ENCODE measurements around the gene WNT11.

The WNT11 gene

DNA sequence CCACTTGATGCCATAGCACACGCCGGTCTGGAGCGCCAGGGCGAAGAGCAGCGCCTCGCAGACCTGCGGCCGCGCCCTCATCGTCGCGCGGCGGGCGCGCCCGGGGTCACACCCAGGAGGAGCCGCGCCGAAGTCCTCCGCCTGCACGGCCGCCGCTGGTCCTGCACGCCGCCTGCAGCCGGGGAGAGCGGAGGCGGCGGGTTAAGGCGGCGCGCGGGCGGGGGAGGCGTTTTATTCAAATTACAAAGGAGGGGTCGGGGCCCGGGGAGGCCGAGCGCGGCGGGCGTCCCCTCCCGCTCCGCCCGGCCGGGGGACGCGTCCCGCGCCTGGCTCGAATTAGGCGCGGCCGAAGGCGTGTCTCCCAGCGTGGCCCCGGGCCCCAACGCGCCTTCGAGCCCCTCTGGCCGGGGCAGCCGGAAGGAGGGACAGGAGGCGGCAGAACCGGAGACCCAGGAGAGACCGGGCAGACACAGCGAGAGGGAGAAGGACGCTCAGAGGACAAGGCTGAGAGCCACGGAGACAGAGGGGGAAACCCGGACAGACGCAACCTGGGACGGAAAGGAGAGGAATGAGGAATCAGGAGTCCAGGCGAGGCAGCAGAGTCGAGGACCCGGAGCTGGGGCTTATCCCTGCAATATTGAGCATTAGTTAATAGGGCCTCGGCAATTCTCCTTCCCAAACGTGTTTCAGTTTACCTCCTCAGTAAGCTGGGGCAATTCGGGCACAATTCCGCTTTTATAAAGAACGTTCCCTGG is at the start of gene WNT11:
WNT11 (minus strand) TSS at position 176 of the 755 bp plus-strand sequence; CDS start at position 81, 95 bp downstream.
- H3K27me3 ChIP-seq (ENCODE audit: control insufficient read depth, insufficient read depth, low read length) = peaks cover 66% of the 10 kb centered on the region
- H3K4me3 ChIP-seq (ENCODE audit: low read length) = peak within 1 kb of the TSS; percentile 5; the same call in 1 of the 2 replicates
- no peak for DNase-seq (ENCODE audit: low read depth, low spot score)
- no CpG with 5 or more reads among the region's 80 CpGs for whole genome bisulfite sequencing (ENCODE audit: insufficient coverage, insufficient read length)
- no peak within 1 kb of the TSS for H3K27ac ChIP-seq (ENCODE audit: low read length)
- H3K36me3 ChIP-seq (ENCODE audit: control insufficient read depth, insufficient read depth, low read length) = no peaks in the 10 kb centered on the region; the same call in 1 of the 2 replicates
- H3K9me3 ChIP-seq (ENCODE audit: control insufficient read depth, insufficient read depth, low read length) = no peaks in the 10 kb centered on the region
- H3K4me1 ChIP-seq (ENCODE audit: control insufficient read depth, insufficient read depth, low read length) = peaks cover 7% of the 10 kb centered on the region

DNA sequence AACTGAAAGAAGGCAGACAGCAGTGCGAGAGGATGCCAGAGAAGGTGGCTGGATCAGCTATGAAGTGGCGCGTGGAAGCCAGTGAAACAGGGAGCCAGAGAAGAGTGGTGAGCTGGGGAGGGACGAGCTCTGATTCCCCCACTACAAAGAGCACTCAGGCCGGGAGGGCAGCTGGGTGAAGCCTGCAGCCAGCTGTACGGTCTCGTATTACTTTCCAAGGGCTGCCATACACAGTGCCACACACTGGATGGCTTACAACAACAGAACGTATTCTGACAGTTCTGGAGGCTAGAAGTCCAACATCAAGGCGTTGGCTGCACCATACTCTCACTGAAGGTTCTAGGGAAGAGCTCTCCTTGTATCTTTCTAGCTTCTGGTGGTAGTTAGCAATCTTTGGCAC is 47.1 kb upstream of the WNT11 start:
- Histone ChIP-seq H3K27ac (ENCODE audit: low read length) (no peak overlapping the region), H3K9me3 (ENCODE audit: control insufficient read depth, insufficient read depth, low read length) (no peaks in the 10 kb centered on the region), H3K36me3 (ENCODE audit: control insufficient read depth, insufficient read depth, low read length) (no peaks in the 10 kb centered on the region), H3K4me3 (ENCODE audit: low read length) (no peak overlapping the region), H3K27me3 (ENCODE audit: control insufficient read depth, insufficient read depth, low read length) (0 out of 2 replicates have a peak, but pooled peaks cover 2% of the 10 kb centered on the region), H3K4me1 (ENCODE audit: control insufficient read depth, insufficient read depth, low read length) (no peaks in the 10 kb centered on the region)
- WGBS (ENCODE audit: insufficient coverage, insufficient read length) = no CpG with 5 or more reads among the region's 9 CpGs
- no peak for DNase-seq (ENCODE audit: low read depth, low spot score)

DNA sequence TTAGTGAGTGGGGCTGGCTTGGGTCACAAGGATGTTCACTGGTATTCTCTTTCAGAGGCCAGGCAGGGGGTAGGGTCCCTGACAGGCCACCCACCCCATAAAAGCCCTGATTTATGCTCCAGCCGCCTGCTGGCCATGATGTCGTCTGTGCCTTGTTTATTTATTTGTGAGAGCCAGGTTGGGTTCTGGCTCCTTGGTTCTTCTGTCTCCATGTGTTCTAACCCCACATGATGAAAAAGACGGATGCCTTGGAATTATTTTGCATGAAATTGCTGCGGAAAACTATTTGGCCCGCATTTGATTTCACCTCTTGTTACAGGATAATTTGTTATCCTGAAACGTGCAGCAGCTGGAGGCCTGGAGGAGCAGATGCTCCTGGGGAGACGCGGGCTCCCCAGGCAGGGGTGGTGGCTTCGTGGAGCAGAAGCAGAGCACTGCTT is 46.3 kb upstream of the WNT11 start:
- Histone ChIP-seq H3K4me1 (ENCODE audit: control insufficient read depth, insufficient read depth, low read length) (no peaks in the 10 kb centered on the region), H3K27me3 (ENCODE audit: control insufficient read depth, insufficient read depth, low read length) (0 out of 2 replicates have a peak, but pooled peaks cover 2% of the 10 kb centered on the region), H3K4me3 (ENCODE audit: low read length) (no peak overlapping the region), H3K36me3 (ENCODE audit: control insufficient read depth, insufficient read depth, low read length) (no peaks in the 10 kb centered on the region), H3K27ac (ENCODE audit: low read length) (no peak overlapping the region), H3K9me3 (ENCODE audit: control insufficient read depth, insufficient read depth, low read length) (no peaks in the 10 kb centered on the region)
- no peak for DNase-seq (ENCODE audit: low read depth, low spot score)
- WGBS (ENCODE audit: insufficient coverage, insufficient read length) = no CpG with 5 or more reads among the region's 9 CpGs

DNA sequence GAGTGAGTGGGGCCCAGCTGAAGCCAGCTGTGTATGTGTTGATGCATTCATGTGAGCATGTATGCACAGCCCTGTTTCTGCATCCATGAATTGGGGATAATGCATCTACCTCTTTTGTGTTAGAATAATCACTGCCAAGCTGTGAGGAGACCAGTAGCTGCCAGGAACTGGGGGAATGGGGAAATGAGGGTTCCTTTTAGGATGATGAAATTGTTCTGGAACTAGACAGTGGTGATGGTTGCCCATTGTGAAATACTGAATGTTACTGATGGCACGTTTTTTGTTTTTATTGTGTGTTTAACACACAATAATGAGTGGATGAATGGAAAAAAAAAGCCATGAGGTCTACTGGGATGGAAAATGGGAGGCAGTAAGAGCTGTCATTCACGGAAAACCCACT is 45.3 kb upstream of the WNT11 start:
- no peak overlapping the region for H3K27ac ChIP-seq (ENCODE audit: low read length)
- no peaks in the 10 kb centered on the region for H3K36me3 ChIP-seq (ENCODE audit: control insufficient read depth, insufficient read depth, low read length)
- no peaks in the 10 kb centered on the region for H3K4me1 ChIP-seq (ENCODE audit: control insufficient read depth, insufficient read depth, low read length)
- WGBS (ENCODE audit: insufficient coverage, insufficient read length) = no CpG with 5 or more reads among the region's 2 CpGs
- H3K4me3 ChIP-seq (ENCODE audit: low read length) = no peak overlapping the region
- H3K27me3 ChIP-seq (ENCODE audit: control insufficient read depth, insufficient read depth, low read length) = 0 out of 2 replicates have a peak, but pooled peaks cover 2% of the 10 kb centered on the region
- DNase-seq (ENCODE audit: low read depth, low spot score) = no peak
- H3K9me3 ChIP-seq (ENCODE audit: control insufficient read depth, insufficient read depth, low read length) = no peaks in the 10 kb centered on the region

DNA sequence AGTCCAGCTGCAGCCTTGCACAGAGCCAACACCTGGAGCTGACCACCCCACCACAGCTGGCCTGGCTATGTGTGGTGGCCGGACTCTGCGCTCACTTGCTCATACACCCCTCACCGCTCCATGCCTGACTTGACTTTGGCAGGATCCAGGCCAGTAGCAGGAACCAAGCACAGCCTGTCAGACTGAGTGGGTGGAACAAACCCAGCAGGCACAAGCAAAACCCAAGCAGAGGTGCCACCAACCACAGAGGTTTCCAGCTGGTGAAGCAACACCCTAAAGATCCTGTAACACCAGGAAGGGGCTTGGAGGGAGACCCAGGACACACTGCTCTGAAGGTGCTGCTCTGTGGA is 44.9 kb upstream of the WNT11 start:
- 0 out of 2 replicates have a peak, but pooled peaks cover 2% of the 10 kb centered on the region for H3K27me3 ChIP-seq (ENCODE audit: control insufficient read depth, insufficient read depth, low read length)
- H3K36me3 ChIP-seq (ENCODE audit: control insufficient read depth, insufficient read depth, low read length) = no peaks in the 10 kb centered on the region
- no peak overlapping the region for H3K27ac ChIP-seq (ENCODE audit: low read length)
- no CpG with 5 or more reads among the region's 3 CpGs for WGBS (ENCODE audit: insufficient coverage, insufficient read length)
- DNase-seq (ENCODE audit: low read depth, low spot score) = no peak
- H3K9me3 ChIP-seq (ENCODE audit: control insufficient read depth, insufficient read depth, low read length) = no peaks in the 10 kb centered on the region
- H3K4me1 ChIP-seq (ENCODE audit: control insufficient read depth, insufficient read depth, low read length) = no peaks in the 10 kb centered on the region
- H3K4me3 ChIP-seq (ENCODE audit: low read length) = no peak overlapping the region

DNA sequence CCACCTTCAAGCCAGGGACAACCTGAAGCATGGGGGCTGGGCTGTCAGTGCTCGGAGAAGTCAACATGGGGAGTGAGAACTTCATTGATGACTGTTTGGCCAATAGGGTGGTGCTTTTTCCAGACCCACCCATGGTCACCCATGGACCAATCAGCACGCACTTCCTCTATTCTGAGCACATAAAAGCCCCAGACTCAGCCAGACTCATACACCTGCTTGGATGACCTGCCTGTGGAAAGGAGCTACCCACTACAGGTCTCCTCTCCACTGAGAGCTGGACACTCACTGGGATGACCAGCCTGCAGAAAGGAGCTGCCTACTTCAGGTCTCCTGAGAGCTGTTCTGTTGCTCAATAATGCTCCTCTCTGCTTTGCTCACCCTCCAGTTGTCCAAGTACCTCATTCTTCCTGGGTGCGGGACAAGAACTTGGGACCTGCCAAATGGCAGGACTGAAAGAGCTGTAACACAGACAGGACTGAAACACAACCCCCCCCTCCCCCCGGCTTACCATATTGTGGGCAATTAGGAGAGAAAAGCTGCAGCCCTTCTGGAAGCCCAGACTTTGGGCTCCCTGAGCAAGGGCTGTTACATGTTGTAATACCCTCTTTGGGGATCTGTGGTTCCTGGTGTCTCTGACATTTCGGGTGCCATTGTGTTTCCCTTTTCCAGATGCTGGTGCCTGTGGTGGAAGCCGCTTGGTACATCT is 44.4 kb upstream of the WNT11 start:
- H3K36me3 ChIP-seq (ENCODE audit: control insufficient read depth, insufficient read depth, low read length) = no peaks in the 10 kb centered on the region
- H3K9me3 ChIP-seq (ENCODE audit: control insufficient read depth, insufficient read depth, low read length) = no peaks in the 10 kb centered on the region
- H3K27me3 ChIP-seq (ENCODE audit: control insufficient read depth, insufficient read depth, low read length) = 0 out of 2 replicates have a peak, but pooled peaks cover 2% of the 10 kb centered on the region
- no peak for DNase-seq (ENCODE audit: low read depth, low spot score)
- no peak overlapping the region for H3K4me3 ChIP-seq (ENCODE audit: low read length)
- no peak overlapping the region for H3K27ac ChIP-seq (ENCODE audit: low read length)
- H3K4me1 ChIP-seq (ENCODE audit: control insufficient read depth, insufficient read depth, low read length) = no peaks in the 10 kb centered on the region
- no CpG with 5 or more reads among the region's 6 CpGs for WGBS (ENCODE audit: insufficient coverage, insufficient read length)

DNA sequence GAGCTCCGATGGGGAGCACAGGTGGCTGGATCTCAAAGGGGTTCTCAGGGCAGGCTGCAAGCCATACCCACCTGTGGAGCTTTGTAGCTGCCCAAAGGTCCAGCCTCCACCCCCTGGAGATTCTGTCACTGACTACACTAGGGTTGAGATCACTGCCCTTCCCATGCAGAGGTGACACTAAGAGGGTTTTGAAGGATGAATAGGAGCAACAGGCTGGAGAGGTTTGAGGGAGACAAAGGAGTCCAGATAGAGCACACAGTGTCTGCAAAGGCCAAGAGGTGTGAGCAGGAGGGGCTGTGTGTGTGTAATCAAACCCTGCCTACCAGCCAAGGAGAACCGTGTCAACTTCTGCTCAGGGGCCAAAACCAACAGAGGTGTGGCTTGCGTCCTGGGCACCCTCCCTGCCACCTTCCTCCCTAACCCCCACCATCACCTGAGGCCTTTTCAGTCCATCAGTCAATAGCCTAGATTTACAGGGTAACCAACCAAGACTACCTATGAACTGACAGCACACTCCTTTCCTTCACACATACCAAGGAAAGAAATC is 43.0 kb upstream of the WNT11 start:
- Histone ChIP-seq H3K36me3 (ENCODE audit: control insufficient read depth, insufficient read depth, low read length) (no peaks in the 10 kb centered on the region), H3K27ac (ENCODE audit: low read length) (no peak overlapping the region), H3K9me3 (ENCODE audit: control insufficient read depth, insufficient read depth, low read length) (no peaks in the 10 kb centered on the region), H3K4me3 (ENCODE audit: low read length) (no peak overlapping the region), H3K27me3 (ENCODE audit: control insufficient read depth, insufficient read depth, low read length) (0 out of 2 replicates have a peak, but pooled peaks cover 2% of the 10 kb centered on the region), H3K4me1 (ENCODE audit: control insufficient read depth, insufficient read depth, low read length) (0 out of 2 replicates have a peak, but pooled peaks cover under 1% of the 10 kb centered on the region)
- no peak for DNase-seq (ENCODE audit: low read depth, low spot score)
- no CpG with 5 or more reads among the region's 3 CpGs for WGBS (ENCODE audit: insufficient coverage, insufficient read length)

DNA sequence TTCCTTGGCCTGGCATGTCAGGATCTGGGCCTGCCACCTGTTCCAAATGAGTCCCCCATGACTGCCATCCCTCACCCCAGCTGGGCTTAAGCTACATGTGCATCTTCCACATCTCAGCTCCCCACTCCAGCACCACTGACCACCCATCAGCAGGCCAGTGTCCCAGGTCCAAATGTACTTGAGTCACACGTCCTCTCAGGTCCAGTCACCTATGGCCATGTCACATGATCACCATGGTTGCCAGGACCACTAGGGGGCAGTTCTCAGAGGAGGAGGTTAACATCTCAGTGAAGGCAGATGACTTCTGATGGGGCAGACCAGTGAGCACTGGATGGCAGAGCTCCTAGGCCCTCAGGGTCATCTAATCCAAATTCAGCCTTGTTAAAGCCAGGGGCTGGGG is 41.9 kb upstream of the WNT11 start:
- no CpG with 5 or more reads among the region's 1 CpG for WGBS (ENCODE audit: insufficient coverage, insufficient read length)
- Histone ChIP-seq H3K4me3 (ENCODE audit: low read length) (no peak overlapping the region), H3K36me3 (ENCODE audit: control insufficient read depth, insufficient read depth, low read length) (no peaks in the 10 kb centered on the region), H3K27me3 (ENCODE audit: control insufficient read depth, insufficient read depth, low read length) (peaks cover 4% of the 10 kb centered on the region; the same call in 1 of the 2 replicates), H3K27ac (ENCODE audit: low read length) (no peak overlapping the region), H3K4me1 (ENCODE audit: control insufficient read depth, insufficient read depth, low read length) (peaks cover 5% of the 10 kb centered on the region), H3K9me3 (ENCODE audit: control insufficient read depth, insufficient read depth, low read length) (no peaks in the 10 kb centered on the region)
- DNase-seq (ENCODE audit: low read depth, low spot score) = no peak

DNA sequence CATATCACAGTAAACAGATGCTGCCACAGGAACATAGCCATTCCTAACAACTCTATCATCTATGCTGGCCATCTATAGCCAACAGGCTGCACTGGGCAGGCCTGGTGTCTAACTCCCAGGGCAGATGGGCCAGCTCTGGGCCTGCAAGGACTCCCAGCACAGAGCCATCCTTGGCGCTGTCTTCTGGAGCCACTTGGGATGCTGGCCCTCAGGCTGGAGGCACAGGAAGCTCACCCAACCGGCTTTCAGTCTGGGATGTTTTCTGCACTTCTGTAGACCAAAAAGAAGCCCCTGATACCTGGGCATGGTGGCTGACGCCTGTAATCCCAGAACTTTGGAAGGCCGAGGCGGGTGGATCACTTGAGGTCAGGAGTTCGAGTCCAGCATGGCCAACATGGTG is 40.8 kb upstream of the WNT11 start:
- no CpG with 5 or more reads among the region's 6 CpGs for WGBS (ENCODE audit: insufficient coverage, insufficient read length)
- DNase-seq (ENCODE audit: low read depth, low spot score) = no peak
- peaks cover 2% of the 10 kb centered on the region; the same call in 1 of the 2 replicates for H3K27me3 ChIP-seq (ENCODE audit: control insufficient read depth, insufficient read depth, low read length)

DNA sequence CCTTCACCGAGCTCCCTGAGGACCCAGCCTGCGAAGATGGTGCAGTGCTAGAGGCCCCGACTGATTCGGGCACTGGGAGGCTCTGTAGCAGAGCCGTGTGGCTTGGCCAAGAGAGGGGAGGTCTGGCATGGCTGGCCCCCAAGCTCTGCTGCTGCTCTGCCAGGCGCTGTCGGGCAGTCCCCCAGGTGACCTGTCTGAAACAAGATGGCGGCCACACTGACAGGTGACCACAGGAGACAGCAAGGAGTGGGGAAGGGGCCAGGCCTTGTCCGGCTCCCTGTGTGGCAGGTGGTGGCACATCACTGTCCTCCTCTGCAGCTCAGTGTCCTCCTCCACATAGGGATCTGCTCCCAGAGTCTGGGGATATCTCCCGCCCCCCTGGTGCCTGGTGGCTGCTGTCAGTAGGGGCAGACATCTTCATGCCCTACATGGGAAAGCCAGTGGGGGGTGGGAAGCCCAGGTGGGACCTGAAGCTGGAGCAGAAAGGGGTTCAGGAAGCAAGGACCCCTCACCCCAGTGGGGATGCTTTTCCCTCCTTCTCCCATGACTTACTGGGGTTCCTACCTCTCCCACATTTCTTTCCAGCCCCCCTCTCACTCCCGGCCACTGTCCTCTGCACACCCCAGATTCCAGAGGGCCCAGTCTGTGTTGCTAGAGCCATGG is 40.1 kb upstream of the WNT11 start:
- Histone ChIP-seq H3K36me3 (ENCODE audit: control insufficient read depth, insufficient read depth, low read length) (no peaks in the 10 kb centered on the region), H3K4me1 (ENCODE audit: control insufficient read depth, insufficient read depth, low read length) (peaks cover 5% of the 10 kb centered on the region), H3K9me3 (ENCODE audit: control insufficient read depth, insufficient read depth, low read length) (no peaks in the 10 kb centered on the region), H3K27me3 (ENCODE audit: control insufficient read depth, insufficient read depth, low read length) (peaks cover 2% of the 10 kb centered on the region; the same call in 1 of the 2 replicates), H3K27ac (ENCODE audit: low read length) (no peak overlapping the region), H3K4me3 (ENCODE audit: low read length) (no peak overlapping the region)
- DNase-seq (ENCODE audit: low read depth, low spot score) = no peak
- WGBS (ENCODE audit: insufficient coverage, insufficient read length) = no CpG with 5 or more reads among the region's 11 CpGs

More for the DNA sequence above, 40.8 kb upstream of the WNT11 start:
- Histone ChIP-seq H3K4me1 (ENCODE audit: control insufficient read depth, insufficient read depth, low read length) (peaks cover 5% of the 10 kb centered on the region), H3K27ac (ENCODE audit: low read length) (no peak overlapping the region), H3K36me3 (ENCODE audit: control insufficient read depth, insufficient read depth, low read length) (no peaks in the 10 kb centered on the region), H3K4me3 (ENCODE audit: low read length) (no peak overlapping the region), H3K9me3 (ENCODE audit: control insufficient read depth, insufficient read depth, low read length) (no peaks in the 10 kb centered on the region)

Data from iPS DF 6.9 (cell line).